C1 segment of cervical spinal cord (tissue), 14 donors: Measurements from ENCODE around the gene NCR2.

Experiments used
- DNase-seq, 14 donors: peaks; one replicate each; lab custom pipeline; 2025; lab: John Stamatoyannopoulos, UW

Gene NCR2

GRCh38 chr6:41358503-41358902, 23.1 kb downstream of the NCR2 start:
- no peak for DNase-seq

GRCh38 chr6:41359617-41360313, 24.4 kb downstream of the NCR2 start:
- no peak for DNase-seq

- DNase-seq, result no peak
These were observed 24.9 kb downstream of the NCR2 start for GRCh38 chr6:41360314-41360685.

GRCh38 chr6:41366150-41366549, 30.7 kb downstream of the NCR2 start:
- no peak for DNase-seq

GRCh38 chr6:41367061-41367460, 31.7 kb downstream of the NCR2 start:
- DNase-seq, result no peak

- DNase-seq, result peak in 9 of 14 donors; percentile 1 to 54 (median 36)
These were observed 32.3 kb downstream of the NCR2 start for GRCh38 chr6:41367700-41368099.

GRCh38 chr6:41370488-41371111, 35.2 kb downstream of the NCR2 start:
- DNase-seq, result no peak

GRCh38 chr6:41371461-41371991, 36.1 kb downstream of the NCR2 start:
- DNase-seq, result peak in 3 of 14 donors; percentile 12 to 24 (median 20)

- DNase-seq, result no peak
These were observed 36.8 kb downstream of the NCR2 start for GRCh38 chr6:41371992-41372831.

- no peak for DNase-seq
These were observed 37.6 kb downstream of the NCR2 start for GRCh38 chr6:41372832-41373626.

GRCh38 chr6:41373627-41373918, 38.2 kb downstream of the NCR2 start:
- DNase-seq, result no peak

GRCh38 chr6:41373919-41374617, 38.7 kb downstream of the NCR2 start:
- no peak for DNase-seq

GRCh38 chr6:41374618-41375590, 39.5 kb downstream of the NCR2 start:
- DNase-seq, result no peak

- DNase-seq, result no peak
These were observed 40.3 kb downstream of the NCR2 start for GRCh38 chr6:41375598-41376151.

GRCh38 chr6:41376176-41376575, 40.8 kb downstream of the NCR2 start:
- DNase-seq, result no peak

GRCh38 chr6:41377071-41377470, 41.7 kb downstream of the NCR2 start:
- no peak for DNase-seq

GRCh38 chr6:41379306-41379705, 43.9 kb downstream of the NCR2 start:
- DNase-seq, result no peak

- DNase-seq, result no peak
These were observed 51.2 kb downstream of the NCR2 start for GRCh38 chr6:41386594-41386993.

- DNase-seq, result no peak
These were observed 56.8 kb downstream of the NCR2 start for GRCh38 chr6:41392246-41392645.

GRCh38 chr6:41396335-41396734, 60.9 kb downstream of the NCR2 start:
- no peak for DNase-seq
